Esophagus muscularis mucosa (tissue), 4 donors: ENCODE measurements around the gene HSF4. TPM values are rescaled to one million over a fixed set of nuclear protein-coding genes. Genes with fewer than 3 reads are reported as not detected.

Experiments
- DNase-seq: peaks from one replicate; pipeline ENCODE4 v3.0.0-alpha.2; 2017; ENCODE audit errors: extremely low spot score
- H3K27ac ChIP-seq, 4 donors: fragments of 200-600 bp; sonication (generic); replicated peaks in 1 of 4; 1 replicate in 3 of 4; 2 replicates in 1 of 4; pipeline ENCODE4 v1.5.1; 2016 to 2019; ENCODE audit warnings: mild to moderate bottlenecking in 1 of 4
- H3K27me3 ChIP-seq, 4 donors: fragments of 200-600 bp; sonication (generic); one replicate each; pipeline versions ENCODE4 v1.5.1 to v1.6.0; 2016 to 2019
- H3K36me3 ChIP-seq, 4 donors: fragments of 200-600 bp; sonication (generic); one replicate each; pipeline ENCODE4 v1.5.1; 2016 to 2019
- H3K4me1 ChIP-seq, 4 donors: fragments of 200-600 bp; sonication (generic); one replicate each; pipeline ENCODE4 v1.5.1; 2016 to 2019
- H3K4me3 ChIP-seq, 4 donors: fragments of 200-600 bp; sonication (generic); 1 replicate in 2 of 4; 2 replicates in 2 of 4; pipeline ENCODE4 v1.5.1; 2016 to 2019; ENCODE audit warnings: mild to moderate bottlenecking in 4 of 4, moderate library complexity in 1 of 4
- H3K9me3 ChIP-seq, 4 donors: fragments of 200-600 bp; sonication (generic); 1 replicate in 3 of 4; 2 replicates in 1 of 4; pipeline ENCODE4 v1.5.1; 2016 to 2019
- EP300 ChIP-seq: sonication (generic); formaldehyde crosslinking; IDR thresholded peaks from one replicate; pipeline ENCODE4 v1.6.1; 2017; ENCODE audit warnings: antibody characterized with exemption
- POLR2A ChIP-seq: fragments of 450-650 bp; IDR thresholded peaks from one replicate; pipeline ENCODE4 v1.6.1; 2017; ENCODE audit warnings: antibody characterized with exemption, moderate library complexity, mild to moderate bottlenecking, low read depth
- POLR2AphosphoS5 ChIP-seq, 2 donors: sonication (generic); formaldehyde crosslinking; IDR thresholded peaks; one replicate each; pipeline ENCODE4 v1.6.1; 2017; ENCODE audit warnings: antibody characterized with exemption in 2 of 2
- WGBS: methylation state at CpG from one replicate; pipeline ENCODE4 v1.1.5; 2018; 5-methylcytosine and 5-hydroxymethylcytosine counted together
- intact Hi-C: fragments of 100-400 bp; cut with DNase I; formaldehyde crosslinking; loops from one replicate; pipeline ENCODE4 v1.15.1; 2023
- total RNA-seq, 4 donors: library from RNA; depleted of rRNA; stranded (reverse); fragments of >200 nt; gene quantifications; one replicate each; pipeline versions ENCODE4 v1.1.0 to v1.2.1, GENCODE V29; 2016
- TF ChIP-seq, protein P1 (sequence below), 3 experiments: fragments of 200-600 bp in 2 of 3; fragments of 450-650 bp in 1 of 3; sonication (generic) in 2 of 3; IDR thresholded peaks; one replicate each; pipeline ENCODE4 v1.5.1; 2017 to 2019; ENCODE audit warnings: antibody characterized with exemption in 3 of 3, mild to moderate bottlenecking in 2 of 3, moderate library complexity in 1 of 3

Gene HSF4
- total RNA-seq, 4 donors from 2014 or later, result 27.3 to 61.9 (median 41.1) TPM

DNA sequence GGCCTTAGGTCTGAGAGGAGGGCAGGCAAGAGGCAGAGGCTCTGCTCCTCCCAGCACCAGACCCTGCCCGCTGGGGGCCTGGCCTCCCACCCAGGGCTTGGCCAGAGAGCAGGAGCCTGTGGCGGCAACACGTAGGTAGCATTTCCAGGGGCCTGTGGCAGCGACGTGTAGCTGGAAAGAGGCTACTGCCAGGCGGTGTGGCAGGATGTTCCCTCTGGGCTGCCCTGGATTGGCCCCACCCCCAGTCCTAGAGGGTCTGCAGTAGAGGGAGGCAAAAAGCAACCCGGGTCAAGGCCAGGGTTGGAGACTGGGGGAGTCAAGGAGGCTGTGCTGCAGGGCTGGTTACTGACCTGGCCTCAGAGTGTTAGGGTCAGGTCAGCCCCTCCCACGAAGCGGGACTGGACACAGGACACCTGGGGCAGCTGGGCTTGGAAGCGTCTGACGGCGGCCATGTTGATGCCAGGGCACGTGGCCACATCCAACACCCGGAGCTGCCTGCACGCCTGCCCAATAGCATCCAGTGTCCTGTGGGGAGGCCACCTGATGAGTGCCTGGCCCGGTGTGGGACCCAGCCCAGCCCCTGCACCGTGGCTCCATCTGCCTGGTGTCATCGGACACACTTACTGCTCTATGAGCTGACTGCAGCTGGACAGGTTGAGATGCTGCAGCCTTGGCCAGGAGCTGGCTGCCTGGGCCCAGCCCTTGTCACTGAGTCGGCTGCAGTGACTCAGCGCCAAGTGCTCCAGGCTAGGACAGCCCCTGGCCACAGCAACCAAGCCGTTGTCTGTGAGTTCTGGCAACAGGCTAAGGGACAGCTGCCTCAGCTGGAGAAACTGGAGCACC lies 42.9 kb downstream of the HSF4 start:
- no peak overlapping the region for H3K27ac ChIP-seq
- peaks cover 7 to 52% (median 26%) of the 10 kb centered on the region in 4 donors for H3K36me3 ChIP-seq
- WGBS, result no CpG with 5 or more reads among the region's 21 CpGs
- TF ChIP-seq, protein P1, sequence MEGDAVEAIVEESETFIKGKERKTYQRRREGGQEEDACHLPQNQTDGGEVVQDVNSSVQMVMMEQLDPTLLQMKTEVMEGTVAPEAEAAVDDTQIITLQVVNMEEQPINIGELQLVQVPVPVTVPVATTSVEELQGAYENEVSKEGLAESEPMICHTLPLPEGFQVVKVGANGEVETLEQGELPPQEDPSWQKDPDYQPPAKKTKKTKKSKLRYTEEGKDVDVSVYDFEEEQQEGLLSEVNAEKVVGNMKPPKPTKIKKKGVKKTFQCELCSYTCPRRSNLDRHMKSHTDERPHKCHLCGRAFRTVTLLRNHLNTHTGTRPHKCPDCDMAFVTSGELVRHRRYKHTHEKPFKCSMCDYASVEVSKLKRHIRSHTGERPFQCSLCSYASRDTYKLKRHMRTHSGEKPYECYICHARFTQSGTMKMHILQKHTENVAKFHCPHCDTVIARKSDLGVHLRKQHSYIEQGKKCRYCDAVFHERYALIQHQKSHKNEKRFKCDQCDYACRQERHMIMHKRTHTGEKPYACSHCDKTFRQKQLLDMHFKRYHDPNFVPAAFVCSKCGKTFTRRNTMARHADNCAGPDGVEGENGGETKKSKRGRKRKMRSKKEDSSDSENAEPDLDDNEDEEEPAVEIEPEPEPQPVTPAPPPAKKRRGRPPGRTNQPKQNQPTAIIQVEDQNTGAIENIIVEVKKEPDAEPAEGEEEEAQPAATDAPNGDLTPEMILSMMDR (IDR thresholded peaks at IDR 0.05), result no peak
- TF ChIP-seq POLR2A (no peak), EP300 (no peak), POLR2AphosphoS5 (IDR thresholded peaks at IDR 0.05) (no peak)
- intact Hi-C loops, result no loop called here
- H3K4me1 ChIP-seq, result no peaks in the 10 kb centered on the region
- H3K4me3 ChIP-seq, result no peak overlapping the region
- no peaks in the 10 kb centered on the region for H3K9me3 ChIP-seq
- H3K27me3 ChIP-seq, result no peaks in the 10 kb centered on the region
- no peak for DNase-seq

DNA sequence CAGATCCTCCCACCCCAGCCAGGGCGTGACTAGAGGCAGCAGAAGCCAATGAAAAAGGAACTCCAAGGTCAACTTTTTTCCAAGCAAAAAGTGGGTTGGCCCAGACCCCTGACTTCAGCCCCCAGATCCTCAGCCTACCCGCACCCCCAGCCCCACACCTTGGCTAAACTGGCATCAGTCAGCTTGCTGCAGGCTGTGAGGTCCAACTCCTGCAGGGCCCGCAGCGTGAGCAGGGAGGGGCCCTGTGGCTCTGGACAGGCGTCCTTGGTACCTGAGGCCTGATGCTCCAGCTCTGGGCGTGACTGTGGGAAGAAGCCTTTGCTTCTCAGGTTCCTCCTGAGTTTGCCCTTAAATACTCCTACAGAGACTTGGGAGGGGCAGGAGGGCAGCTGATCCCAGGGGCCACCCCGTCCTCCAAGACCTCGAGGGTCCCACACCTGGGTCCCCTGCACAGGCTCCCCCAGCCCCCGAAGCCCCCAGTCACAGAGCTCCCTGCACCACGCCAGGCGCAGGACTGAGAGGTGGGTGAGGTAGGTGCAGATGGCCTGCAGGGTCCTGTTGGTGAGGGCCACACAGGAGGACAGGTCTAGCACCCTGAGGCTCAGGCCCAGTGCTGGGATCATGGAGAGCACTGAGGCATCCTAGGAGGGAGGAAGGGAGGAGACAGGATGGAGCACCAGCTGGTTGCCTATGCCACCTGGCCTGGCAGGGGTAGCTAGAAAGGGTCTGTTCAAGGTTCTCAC lies 43.8 kb downstream of the HSF4 start:
- TF ChIP-seq POLR2A (no peak), EP300 (no peak)
- TF ChIP-seq, protein P1 (IDR thresholded peaks at IDR 0.05), result no peak
- 83% methylated on average over 2 of the region's 11 CpGs for WGBS
- H3K4me1 ChIP-seq, result peaks cover 0 to 3% (median under 1%) of the 10 kb centered on the region in 4 donors
- no peak overlapping the region for H3K4me3 ChIP-seq
- no peaks in the 10 kb centered on the region for H3K27me3 ChIP-seq
- DNase-seq, result no peak
- no peak overlapping the region for H3K27ac ChIP-seq
- H3K9me3 ChIP-seq, result no peaks in the 10 kb centered on the region
- intact Hi-C loops, result no loop called here
- H3K36me3 ChIP-seq, result peaks cover 2 to 44% (median 17%) of the 10 kb centered on the region in 4 donors

DNA sequence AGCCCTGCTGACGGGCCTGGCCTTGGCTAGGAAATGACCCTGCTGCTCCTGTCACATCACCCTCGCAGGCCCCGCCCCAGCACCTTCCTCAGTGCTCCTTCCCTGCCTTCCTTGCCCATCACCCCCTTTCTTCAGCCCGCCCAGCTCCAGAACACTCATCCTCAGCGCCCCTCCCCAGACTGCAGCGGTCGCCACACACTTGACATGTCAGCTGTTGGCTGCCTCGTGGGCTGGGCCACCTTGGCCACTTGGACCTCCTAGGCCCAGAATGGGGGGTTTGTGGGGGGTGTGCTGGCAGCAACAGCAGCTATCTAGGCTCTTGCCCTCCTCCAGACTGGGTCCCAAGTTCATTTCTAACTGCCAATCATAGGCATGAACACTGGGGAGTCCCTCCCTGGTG lies 45.0 kb downstream of the HSF4 start:
- Histone ChIP-seq H3K9me3 (no peaks in the 10 kb centered on the region), H3K4me3 (no peak overlapping the region), H3K4me1 (peaks cover 0 to 6% (median 3%) of the 10 kb centered on the region in 4 donors), H3K27ac (no peak overlapping the region), H3K27me3 (no peaks in the 10 kb centered on the region), H3K36me3 (peaks cover 0 to 33% (median 6%) of the 10 kb centered on the region in 4 donors)
- WGBS, result 97% methylated on average over 6 of the region's 8 CpGs
- no peak for DNase-seq
- intact Hi-C loops, result no loop called here
- TF ChIP-seq, protein P1 (IDR thresholded peaks at IDR 0.05), result no peak
- TF ChIP-seq POLR2AphosphoS5 (IDR thresholded peaks at IDR 0.05), result no peak
- TF ChIP-seq EP300, result no peak
- no peak for TF ChIP-seq POLR2A

DNA sequence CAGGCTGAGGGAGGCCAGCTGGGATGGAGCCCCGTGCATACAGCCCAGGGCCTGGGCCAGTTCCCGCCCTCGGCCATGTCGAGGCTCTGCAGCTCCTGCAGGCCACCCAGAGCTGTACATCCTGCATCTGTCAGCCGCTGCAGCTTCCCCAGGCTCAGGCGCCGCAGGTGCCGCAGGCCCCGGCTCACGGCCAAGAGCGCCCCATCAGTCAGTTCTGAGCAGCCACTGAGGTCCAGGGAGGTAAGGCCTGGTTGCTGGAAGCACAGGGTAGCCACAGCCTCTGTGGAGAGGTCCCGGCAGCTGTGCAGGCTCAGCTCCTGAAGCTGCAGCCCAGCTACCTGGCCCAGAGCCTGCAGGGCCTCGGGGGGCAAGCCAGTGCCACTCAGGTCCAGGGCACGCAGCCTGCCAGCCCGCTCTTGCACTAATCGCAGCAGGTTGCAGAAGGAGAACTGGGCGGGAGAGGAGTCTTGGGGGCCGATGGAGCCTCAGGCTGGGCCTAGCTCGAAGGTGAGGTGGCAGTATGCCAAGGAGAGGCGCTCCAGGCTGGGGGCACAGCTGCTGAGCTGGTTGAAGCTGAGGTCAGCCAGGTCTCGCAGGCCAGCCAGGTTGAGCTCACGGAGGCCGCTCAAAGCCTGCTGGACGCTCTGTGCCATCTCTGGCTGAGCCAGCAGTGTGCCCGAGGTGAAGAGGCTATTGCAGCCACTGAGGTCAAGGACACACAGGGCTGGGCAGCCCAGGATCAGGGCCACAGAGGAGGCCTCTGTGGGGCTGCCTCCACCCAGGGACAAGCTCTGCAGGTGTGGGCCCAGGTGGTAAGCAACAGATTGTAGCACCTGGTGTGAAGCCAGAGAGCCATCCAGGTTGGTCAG lies 45.8 kb downstream of the HSF4 start:
- peaks cover 0 to 6% (median 3%) of the 10 kb centered on the region in 4 donors for H3K4me1 ChIP-seq
- peaks cover 0 to 39% (median 6%) of the 10 kb centered on the region in 4 donors for H3K36me3 ChIP-seq
- WGBS, result 89% methylated on average over 6 of the region's 25 CpGs
- intact Hi-C loops, result no loop called here
- TF ChIP-seq POLR2A (no peak), EP300 (no peak), POLR2AphosphoS5 (IDR thresholded peaks at IDR 0.05) (no peak)
- TF ChIP-seq, protein P1 (IDR thresholded peaks at IDR 0.05), result no peak
- no peak for DNase-seq
- no peak overlapping the region for H3K27ac ChIP-seq
- no peak overlapping the region for H3K4me3 ChIP-seq
- H3K9me3 ChIP-seq, result no peaks in the 10 kb centered on the region
- H3K27me3 ChIP-seq, result no peaks in the 10 kb centered on the region
